Erythroblast (primary cell): ENCODE data around the gene COA4.

ENCODE experiments used
- GATA1 ChIP-seq: IDR thresholded peaks from 2 replicates; pipeline ENCODE4 v1.6.1; 2011; ENCODE audit warnings: low read depth, mild to moderate bottlenecking, control low read depth, low read length, moderate library complexity
- POLR2A ChIP-seq: IDR thresholded peaks from 2 replicates; pipeline ENCODE4 v1.6.1; 2011; ENCODE audit warnings: mild to moderate bottlenecking, low read length

GRCh38 chr11:73875380-73875779 is 1.3 kb downstream of the COA4 start:
- TF ChIP-seq POLR2A, result no peak
- no peak for TF ChIP-seq GATA1
